ENCODE measurements around the gene EHD4.

EHD4 gene

DNA sequence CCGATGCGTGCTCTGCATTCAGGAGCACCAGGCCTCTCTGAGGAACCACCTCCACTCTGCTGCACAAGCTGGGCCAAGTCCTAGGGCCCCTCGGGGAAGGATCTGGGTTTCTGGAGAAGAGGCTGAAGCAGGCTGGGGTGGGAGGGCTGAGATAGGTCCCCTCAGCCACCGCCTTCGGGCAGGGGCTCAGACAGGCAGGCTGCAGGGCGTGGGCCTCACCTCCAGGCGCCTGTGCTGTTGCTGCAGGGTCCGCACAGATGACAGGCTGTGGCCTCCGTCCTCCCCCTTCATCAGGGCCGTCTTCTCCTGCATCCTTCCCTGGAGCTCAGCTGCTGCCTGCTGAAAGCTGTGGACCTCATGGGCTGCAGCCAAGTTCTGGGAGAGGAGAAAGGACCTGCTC is 118.5 kb downstream of the EHD4 start:
- DNase-seq = no peak

DNA sequence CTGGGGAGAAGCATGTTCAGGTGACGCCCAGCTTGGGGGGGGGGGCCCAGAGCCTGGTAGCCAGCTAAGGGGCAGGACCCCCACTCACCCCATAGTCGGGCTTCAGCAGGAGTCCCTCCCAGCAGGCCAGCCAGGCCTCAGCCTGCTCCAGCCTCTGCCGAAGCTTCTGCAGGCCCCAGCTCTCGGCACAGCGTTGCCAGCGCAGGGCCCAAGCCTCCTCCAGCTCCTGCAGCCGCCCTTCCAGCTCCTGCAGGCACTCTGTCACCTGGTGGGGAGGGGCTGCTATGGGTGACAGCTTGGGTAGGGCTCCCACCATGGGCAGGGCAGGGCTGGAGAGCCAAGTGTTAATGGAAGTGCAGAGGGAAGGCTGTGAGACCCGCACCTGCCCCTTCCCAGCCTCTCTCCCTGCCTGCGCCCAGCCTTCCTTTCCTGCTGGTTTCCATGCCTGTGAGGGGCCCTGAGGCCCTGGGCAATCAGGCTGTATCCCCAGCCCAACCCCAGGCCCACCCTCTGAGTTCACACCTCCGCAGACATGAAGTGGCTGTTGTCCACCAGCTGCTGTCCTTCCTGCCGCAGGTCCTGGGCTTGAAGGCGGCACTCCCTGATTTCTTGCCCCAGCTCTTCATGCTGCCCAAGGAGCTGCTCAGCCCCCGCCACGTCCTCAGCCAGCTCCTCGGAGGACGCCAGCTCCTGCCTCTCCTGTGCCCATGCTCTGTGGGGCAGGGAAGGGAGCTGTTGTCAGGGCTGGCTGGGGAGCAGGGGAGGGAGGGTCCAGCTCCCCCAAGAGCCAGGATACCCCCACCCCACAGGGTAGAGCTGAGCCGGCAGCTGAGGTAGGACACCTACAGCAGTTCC is 119.4 kb downstream of the EHD4 start:
- no peak for DNase-seq

GRCh38 chr15:41851755-41852370 is 120.5 kb downstream of the EHD4 start:
- DNase-seq = no peak

- no peak for DNase-seq
Observed at GRCh38 chr15:41851167-41851523, 121.2 kb downstream of the EHD4 start.

DNA sequence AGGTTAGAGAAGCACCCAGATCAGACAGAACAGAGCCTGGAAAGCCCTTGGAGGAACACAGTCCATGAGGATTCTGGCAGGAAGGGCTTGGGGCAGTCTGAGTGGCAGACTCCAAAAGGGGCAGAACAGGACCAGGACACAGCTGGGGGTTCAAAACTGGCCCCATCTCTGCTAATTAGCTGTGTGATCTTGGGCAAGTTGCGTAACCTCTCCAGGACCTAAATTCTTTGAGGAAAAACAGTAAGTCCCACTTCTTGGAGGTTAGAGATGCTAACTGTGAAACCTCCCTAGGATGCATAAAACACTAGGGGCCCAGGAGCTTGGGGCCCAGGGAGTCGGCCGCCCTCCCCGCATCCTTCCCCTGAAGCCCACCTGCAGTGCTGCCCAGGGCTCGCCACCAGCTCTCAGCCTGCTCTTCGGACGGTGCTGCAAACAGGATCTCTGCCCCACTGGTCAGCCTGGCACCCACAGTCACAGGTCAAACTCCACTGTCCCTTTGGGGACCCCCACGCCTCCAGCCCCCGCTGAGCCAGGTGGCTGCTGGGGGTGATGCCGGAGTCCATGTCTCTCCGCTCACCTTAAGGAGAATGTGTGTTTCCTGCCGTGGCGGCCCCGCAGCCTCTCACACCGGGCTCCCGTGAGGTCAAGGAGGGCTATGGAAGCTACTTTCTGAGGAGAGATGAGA is 121.7 kb downstream of the EHD4 start:
- no peak for DNase-seq

DNA sequence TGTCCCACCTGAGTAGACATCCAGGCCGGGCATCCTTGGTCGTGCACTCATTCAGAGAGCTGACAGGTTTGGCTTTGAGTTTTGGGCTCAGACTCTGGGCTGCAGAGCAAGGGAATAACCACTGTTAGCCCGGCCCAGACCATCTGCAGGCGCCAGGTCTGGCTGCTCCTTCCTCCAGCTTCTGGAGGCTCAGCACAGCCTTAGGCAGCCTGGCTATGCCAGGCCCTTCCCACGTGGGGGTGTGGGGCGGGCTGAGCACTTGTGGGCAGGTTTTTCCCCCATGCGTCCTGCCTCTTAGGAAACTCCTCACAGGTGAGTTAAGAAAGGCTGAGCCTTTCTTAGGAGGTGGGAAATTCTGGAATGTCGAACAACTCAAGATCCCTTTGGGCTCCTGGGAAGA is 122.5 kb downstream of the EHD4 start:
- no peak for DNase-seq

GRCh38 chr15:41849204-41849603 is 123.2 kb downstream of the EHD4 start:
- DNase-seq = no peak

DNA sequence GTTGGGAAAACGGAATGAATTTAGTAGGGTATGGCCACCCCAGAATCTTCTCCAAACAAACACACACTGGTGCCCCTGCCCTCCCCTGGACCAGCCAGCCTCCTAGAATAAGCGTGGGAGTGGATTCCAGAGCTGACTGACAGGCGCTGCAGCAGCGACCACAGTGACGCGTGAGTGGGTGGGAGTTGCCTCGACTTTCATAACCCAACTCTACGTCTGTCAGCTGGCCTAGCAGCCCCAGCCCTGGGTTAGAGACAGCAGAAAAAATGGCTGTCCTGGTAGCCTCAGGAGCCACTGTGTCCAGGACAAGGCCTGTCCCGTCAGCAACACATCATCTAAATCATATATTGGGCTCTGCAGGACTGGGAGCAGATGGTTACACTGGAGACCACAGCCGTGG is 123.7 kb downstream of the EHD4 start:
- DNase-seq = peak; percentile 69

DNA sequence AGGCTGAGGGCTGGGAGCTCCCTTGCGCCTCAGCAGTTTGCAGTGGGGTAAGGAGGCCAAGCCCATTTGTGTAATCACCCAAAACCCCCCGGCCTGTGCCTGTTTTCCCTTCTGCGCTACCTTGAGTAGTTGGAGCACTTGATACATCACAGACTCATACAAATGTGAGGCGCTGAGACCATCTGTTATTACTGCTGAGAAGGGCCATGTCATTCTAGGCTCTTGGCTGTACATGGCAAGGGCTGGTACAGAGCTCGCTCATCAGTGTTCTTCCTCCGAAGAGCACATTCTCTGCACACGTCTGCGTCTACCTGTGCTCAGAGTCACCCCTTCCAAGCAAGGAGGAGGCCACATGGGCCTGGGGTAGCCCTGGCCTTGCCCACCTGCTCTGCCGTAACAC is 124.4 kb downstream of the EHD4 start:
- no peak for DNase-seq

- DNase-seq = no peak
Observed at GRCh38 chr15:41847206-41847605, 125.2 kb downstream of the EHD4 start.

All from stimulated activated CD4-positive, alpha-beta T cell treated with anti-CD3 and anti-CD28 coated beads, Interleukin-15, amount 100 ng/mL, for 24 hours (primary cell).